HG03457 (cell line): ENCODE data around the gene PARD6A.
"Not testable (repeated sequence)": the region's sequence is repeated elsewhere in the genome, so short reads cannot be mapped to it uniquely, and the experiment has no call there.

Experiments
- ATAC-seq: cut with Tn5 transposase; IDR thresholded peaks from one replicate; pipeline ENCODE4 v1.9.1; 2021; ENCODE audit warnings: moderate number of reproducible peaks; ENCODE audit not compliant: unreplicated experiment

Gene PARD6A

GRCh38 chr16:67683767-67684166 is 23.0 kb downstream of the PARD6A start:
- no peak for ATAC-seq

GRCh38 chr16:67685388-67686112 is 24.8 kb downstream of the PARD6A start:
- ATAC-seq = no peak

GRCh38 chr16:67693517-67694285 is 32.9 kb downstream of the PARD6A start:
- not testable (repeated sequence) for ATAC-seq

GRCh38 chr16:67694611-67695010 is 33.9 kb downstream of the PARD6A start:
- no peak for ATAC-seq

- ATAC-seq = no peak
Observed at GRCh38 chr16:67697422-67698185, 36.8 kb downstream of the PARD6A start.

- ATAC-seq = no peak
Observed at GRCh38 chr16:67699265-67699664, 38.5 kb downstream of the PARD6A start.

- ATAC-seq = no peak
Observed at GRCh38 chr16:67701420-67701819, 40.7 kb downstream of the PARD6A start.

- ATAC-seq = no peak
Observed at GRCh38 chr16:67702130-67702529, 41.4 kb downstream of the PARD6A start.

- no peak for ATAC-seq
Observed at GRCh38 chr16:67703626-67704025, 42.9 kb downstream of the PARD6A start.

GRCh38 chr16:67704110-67704509 is 43.4 kb downstream of the PARD6A start:
- ATAC-seq = no peak

GRCh38 chr16:67707210-67707609 is 46.5 kb downstream of the PARD6A start:
- ATAC-seq = no peak

- no peak for ATAC-seq
Observed at GRCh38 chr16:67707790-67708189, 47.0 kb downstream of the PARD6A start.

GRCh38 chr16:67708368-67708771 is 47.6 kb downstream of the PARD6A start:
- no peak for ATAC-seq

- no peak for ATAC-seq
Observed at GRCh38 chr16:67709050-67709449, 48.3 kb downstream of the PARD6A start.

- no peak for ATAC-seq
Observed at GRCh38 chr16:67710607-67711006, 49.8 kb downstream of the PARD6A start.
